Adrenal gland (tissue), 5 donors: Measurements from ENCODE around the gene CCNH.

ENCODE experiments used
- POLR2A ChIP-seq, 2 donors: fragments of 450-650 bp; IDR thresholded peaks; one replicate each; pipeline ENCODE4 v1.6.1; 2017; ENCODE audit warnings: antibody characterized with exemption in 2 of 2, mild to moderate bottlenecking in 2 of 2, moderate library complexity in 1 of 2
- TF ChIP-seq, protein P1 (sequence below), 6 experiments: fragments of 450-650 bp in 4 of 6; fragments of 200-600 bp in 2 of 6; sonication (generic) in 1 of 6; IDR thresholded peaks; 1 replicate in 5 of 6; 2 replicates in 1 of 6; pipeline versions ENCODE4 v1.5.1 to v1.8.0; 2016 to 2021; ENCODE audit warnings: antibody characterized with exemption in 6 of 6, mild to moderate bottlenecking in 2 of 6, moderate library complexity in 1 of 6
- donor health status: DM: no; HTN: no; CAD: no.

DNA sequence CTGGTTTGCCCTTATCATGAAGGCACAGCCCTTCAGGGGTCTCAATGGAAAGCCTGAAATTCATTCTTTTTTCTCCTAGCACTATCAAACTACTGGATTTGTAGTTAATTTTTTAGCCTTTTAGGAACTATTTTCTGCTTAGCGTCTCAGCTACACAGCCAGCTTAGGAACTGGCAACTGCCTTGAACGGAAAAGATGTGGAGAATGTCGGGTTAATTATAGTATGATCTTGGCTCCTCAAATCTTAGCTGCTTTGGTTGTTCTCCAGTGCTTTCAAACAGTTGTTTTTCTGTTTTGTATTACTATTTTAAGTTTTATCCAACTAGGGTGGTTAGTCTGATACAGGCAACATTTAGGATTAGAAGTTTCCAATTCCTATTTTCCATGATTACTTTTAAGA lies 44.1 kb downstream of the CCNH start:
- TF ChIP-seq, protein P1, sequence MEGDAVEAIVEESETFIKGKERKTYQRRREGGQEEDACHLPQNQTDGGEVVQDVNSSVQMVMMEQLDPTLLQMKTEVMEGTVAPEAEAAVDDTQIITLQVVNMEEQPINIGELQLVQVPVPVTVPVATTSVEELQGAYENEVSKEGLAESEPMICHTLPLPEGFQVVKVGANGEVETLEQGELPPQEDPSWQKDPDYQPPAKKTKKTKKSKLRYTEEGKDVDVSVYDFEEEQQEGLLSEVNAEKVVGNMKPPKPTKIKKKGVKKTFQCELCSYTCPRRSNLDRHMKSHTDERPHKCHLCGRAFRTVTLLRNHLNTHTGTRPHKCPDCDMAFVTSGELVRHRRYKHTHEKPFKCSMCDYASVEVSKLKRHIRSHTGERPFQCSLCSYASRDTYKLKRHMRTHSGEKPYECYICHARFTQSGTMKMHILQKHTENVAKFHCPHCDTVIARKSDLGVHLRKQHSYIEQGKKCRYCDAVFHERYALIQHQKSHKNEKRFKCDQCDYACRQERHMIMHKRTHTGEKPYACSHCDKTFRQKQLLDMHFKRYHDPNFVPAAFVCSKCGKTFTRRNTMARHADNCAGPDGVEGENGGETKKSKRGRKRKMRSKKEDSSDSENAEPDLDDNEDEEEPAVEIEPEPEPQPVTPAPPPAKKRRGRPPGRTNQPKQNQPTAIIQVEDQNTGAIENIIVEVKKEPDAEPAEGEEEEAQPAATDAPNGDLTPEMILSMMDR (IDR thresholded peaks at IDR 0.05): no peak
- no peak for TF ChIP-seq POLR2A (IDR thresholded peaks at IDR 0.05)
